Bronchial epithelial cell (primary cell): Measurements from ENCODE around the gene ABCC1. TPM values are rescaled to one million over a fixed set of nuclear protein-coding genes. Genes with fewer than 3 reads are reported as not detected.

Experiments
- DNase-seq: peaks from one replicate; pipeline ENCODE4 v3.0.0-alpha.2; 2010; ENCODE audit warnings: low read depth
- FAIRE-seq: peaks from 2 replicates; lab custom pipeline; 2011; peaks lifted over from hg19 to GRCh38; lab: Jason Lieb, UNC
- H3K27me3 ChIP-seq: 2 replicates; pipeline ENCODE4 v1.5.1; 2011; ENCODE audit warnings: low read length; ENCODE audit not compliant: control insufficient read depth, insufficient read depth
- H3K36me3 ChIP-seq: 2 replicates; pipeline ENCODE4 v1.5.1; 2011; ENCODE audit warnings: low read length; ENCODE audit not compliant: control insufficient read depth, insufficient read depth
- H3K4me3 ChIP-seq: 2 replicates; pipeline ENCODE4 v1.5.1; 2011; ENCODE audit warnings: mild to moderate bottlenecking, low read depth, low read length, control low read depth
- CTCF ChIP-seq: IDR thresholded peaks from 2 replicates; pipeline ENCODE4 v1.5.1; 2011; ENCODE audit warnings: mild to moderate bottlenecking, moderate library complexity, low read length, control low read depth, inconsistent platforms; ENCODE audit not compliant: insufficient read depth, severe bottlenecking
- total RNA-seq: library from RNA; depleted of rRNA; stranded (reverse); fragments of >200 nt; gene quantifications from 2 replicates; pipeline ENCODE4 v1.2.1, GENCODE V29; 2014

Gene ABCC1
- total RNA-seq, 1 donor from 2014 or later = 31.3 TPM

DNA sequence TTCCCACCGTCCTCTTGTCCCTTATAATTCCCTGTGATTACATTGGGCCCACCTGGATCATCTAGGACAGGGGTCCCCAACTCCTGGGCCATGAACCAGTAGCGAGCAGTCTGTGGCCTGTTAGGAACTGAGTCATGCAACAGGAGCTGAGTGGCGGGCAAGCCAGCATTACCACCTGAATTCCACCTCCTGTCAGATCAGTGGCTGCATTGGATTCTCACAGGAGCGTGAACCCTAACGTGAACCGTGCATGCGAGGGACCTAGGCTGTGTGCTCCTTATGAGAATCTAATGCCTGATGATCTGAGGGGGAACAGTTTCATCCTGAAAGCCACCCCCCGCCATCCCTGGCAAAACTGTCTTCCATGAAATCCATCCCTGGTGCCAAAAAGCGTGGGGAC is 36.8 kb downstream of the ABCC1 start:
- TF ChIP-seq CTCF = no peak
- no peaks in the 10 kb centered on the region for H3K27me3 ChIP-seq
- peaks cover under 1% of the 10 kb centered on the region for H3K36me3 ChIP-seq
- DNase-seq = no peak
- H3K4me3 ChIP-seq = no peak overlapping the region
- FAIRE-seq = no peak

- Histone ChIP-seq H3K4me3 (no peak overlapping the region), H3K36me3 (peaks cover 7% of the 10 kb centered on the region), H3K27me3 (no peaks in the 10 kb centered on the region)
- DNase-seq (no peak), FAIRE-seq (no peak)
- no peak for TF ChIP-seq CTCF
Measured at GRCh38 chr16:15988268-15989013, 39.0 kb downstream of the ABCC1 start.

DNA sequence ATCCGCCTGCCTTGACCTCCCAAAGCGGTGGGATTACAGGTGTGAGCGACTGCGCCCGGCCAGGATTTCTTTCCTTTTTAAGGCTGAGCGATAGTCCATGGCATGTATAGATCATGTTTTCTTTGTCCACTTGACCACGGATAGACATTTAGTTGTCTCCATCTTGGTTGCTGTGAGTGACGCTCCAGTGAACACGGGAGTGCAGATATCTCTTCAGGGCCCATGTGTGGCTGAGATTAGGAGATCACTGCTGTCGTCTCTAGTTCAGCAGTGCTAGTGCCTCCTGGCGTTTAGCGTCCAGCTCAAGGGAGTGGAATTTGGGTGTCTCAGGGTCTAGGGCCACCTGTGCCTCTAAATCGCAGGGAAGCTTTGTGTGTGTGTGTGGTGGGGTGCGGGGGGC is 41.5 kb downstream of the ABCC1 start:
- H3K4me3 ChIP-seq = no peak overlapping the region
- DNase-seq = no peak
- H3K27me3 ChIP-seq = no peaks in the 10 kb centered on the region
- FAIRE-seq = no peak
- TF ChIP-seq CTCF = no peak
- peaks cover 7% of the 10 kb centered on the region for H3K36me3 ChIP-seq

DNA sequence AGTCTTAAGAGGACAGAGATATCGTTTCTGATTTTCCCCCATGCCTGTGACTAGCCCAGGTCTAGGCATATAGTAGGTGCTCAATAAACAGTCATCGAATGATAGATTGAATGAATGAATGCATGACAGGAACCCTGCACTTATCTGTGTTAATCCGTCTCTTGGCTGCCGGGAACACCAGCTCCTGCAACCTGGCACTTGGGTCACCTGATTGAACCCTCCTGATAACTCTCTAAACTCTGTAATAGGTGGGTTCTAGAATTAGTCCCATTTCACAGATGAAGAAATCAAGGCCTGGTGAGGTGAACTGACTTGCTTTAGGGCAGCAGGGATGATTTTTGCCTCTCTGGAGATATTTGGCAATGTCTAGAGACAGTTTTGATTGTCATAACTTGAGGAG is 43.7 kb downstream of the ABCC1 start:
- no peak overlapping the region for H3K4me3 ChIP-seq
- DNase-seq = no peak
- FAIRE-seq = no peak
- peaks cover 7% of the 10 kb centered on the region for H3K36me3 ChIP-seq
- TF ChIP-seq CTCF = no peak
- no peaks in the 10 kb centered on the region for H3K27me3 ChIP-seq

- peaks cover 7% of the 10 kb centered on the region for H3K36me3 ChIP-seq
- DNase-seq = no peak
- TF ChIP-seq CTCF = no peak
- H3K27me3 ChIP-seq = no peaks in the 10 kb centered on the region
- H3K4me3 ChIP-seq = no peak overlapping the region
- no peak for FAIRE-seq
Measured at GRCh38 chr16:15993541-15993940, 44.1 kb downstream of the ABCC1 start.

DNA sequence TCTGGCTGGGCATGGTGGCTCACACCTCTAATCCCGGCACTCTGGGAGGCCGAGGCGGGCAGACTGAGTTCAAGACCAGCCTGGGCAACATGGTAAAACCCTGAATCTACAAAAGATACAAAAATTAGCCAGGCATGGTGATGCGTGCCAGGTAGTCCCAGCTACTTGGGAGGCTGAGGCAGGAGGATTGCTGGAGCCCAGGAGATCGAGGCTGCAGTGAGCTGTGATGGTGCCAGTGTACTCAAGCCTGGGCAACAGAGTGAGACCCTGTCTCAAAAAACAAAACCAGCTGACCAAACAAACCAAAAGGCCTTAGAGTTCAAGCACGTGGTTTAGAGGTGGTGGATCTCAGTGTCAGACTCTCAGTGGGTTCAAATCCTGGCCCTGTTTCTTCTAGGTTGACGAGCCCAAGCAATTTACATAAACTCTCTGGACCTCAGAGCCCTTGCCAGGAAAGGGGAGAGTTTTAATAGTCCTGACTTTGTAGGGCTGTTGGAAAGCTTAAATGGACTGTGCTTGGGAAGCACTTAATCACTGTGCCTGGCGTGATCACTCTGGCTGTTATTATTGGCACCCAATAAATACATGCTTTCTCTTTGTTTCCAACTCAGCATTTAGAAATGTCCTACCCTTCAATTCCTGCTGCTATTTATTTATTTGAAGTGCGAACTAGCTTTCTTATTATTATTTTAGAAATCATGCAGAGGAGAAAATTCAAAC is 44.7 kb downstream of the ABCC1 start:
- Histone ChIP-seq H3K36me3 (peaks cover 7% of the 10 kb centered on the region), H3K27me3 (no peaks in the 10 kb centered on the region), H3K4me3 (no peak overlapping the region)
- no peak for TF ChIP-seq CTCF
- FAIRE-seq (no peak), DNase-seq (no peak)
